Stimulated activated naive CD8-positive, alpha-beta T cell treated with anti-CD3 and anti-CD28 coated beads, Interleukin-15, Interleukin-2, amounts not matched to agents 100 U/mL and 50 U/mL, for 24 hours (primary cell): Measurements from ENCODE around the gene MAPT.
"Not testable (repeated sequence)": the region's sequence is repeated elsewhere in the genome, so short reads cannot be mapped to it uniquely, and the experiment has no call there.

Experiments used
- ATAC-seq: fragments of 150-1000 bp; cut with Tn5 transposase; one replicate; pipeline ENCODE4 v1.10.0; 2021
- DNase-seq: peaks from one replicate; pipeline ENCODE4 v3.0.0; 2021

Gene MAPT

DNA sequence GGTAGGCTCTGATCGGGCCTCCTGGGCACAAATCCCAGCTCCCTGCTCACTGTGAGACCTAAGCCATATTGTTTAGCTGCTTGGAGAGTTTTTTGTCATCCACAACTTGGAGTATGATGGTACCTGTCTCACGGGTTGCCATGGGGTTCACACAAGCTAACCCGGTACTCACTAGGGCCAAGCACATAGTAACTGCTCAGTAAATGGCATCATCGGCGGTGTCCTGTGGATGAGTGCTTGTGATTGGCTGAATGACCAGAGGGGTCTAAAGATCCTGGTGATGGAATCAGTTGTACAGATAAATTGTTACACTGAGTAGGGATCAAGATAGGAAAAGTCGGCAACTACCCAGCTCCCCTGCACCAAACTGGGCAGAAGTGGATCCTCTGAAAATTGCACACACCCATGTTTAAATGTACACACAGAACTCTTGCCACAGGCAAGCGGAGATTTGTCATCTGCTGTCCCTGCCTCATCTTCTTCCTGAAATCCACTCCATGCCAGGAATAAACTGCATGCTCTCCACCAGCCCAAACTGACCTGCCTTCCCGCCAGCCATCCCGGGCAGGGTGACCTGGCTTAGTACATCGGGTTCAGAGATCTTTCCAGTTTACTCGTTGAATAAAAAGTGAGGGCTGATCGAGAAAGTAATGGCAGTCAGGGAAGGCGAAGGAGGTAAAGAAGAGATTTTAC is 6.5 kb downstream of the MAPT start:
- DNase-seq (no peak), ATAC-seq (no peak)

- DNase-seq (no peak), ATAC-seq (no peak)
Measured at GRCh38 chr17:45902892-45903346, 8.6 kb downstream of the MAPT start.

- DNase-seq, result no peak
- no peak for ATAC-seq
Measured at GRCh38 chr17:45904866-45905265, 10.5 kb downstream of the MAPT start.

GRCh38 chr17:45905814-45906213 is 11.5 kb downstream of the MAPT start:
- no peak for ATAC-seq
- no peak for DNase-seq

GRCh38 chr17:45906237-45906636 is 11.9 kb downstream of the MAPT start:
- no peak for DNase-seq

DNA sequence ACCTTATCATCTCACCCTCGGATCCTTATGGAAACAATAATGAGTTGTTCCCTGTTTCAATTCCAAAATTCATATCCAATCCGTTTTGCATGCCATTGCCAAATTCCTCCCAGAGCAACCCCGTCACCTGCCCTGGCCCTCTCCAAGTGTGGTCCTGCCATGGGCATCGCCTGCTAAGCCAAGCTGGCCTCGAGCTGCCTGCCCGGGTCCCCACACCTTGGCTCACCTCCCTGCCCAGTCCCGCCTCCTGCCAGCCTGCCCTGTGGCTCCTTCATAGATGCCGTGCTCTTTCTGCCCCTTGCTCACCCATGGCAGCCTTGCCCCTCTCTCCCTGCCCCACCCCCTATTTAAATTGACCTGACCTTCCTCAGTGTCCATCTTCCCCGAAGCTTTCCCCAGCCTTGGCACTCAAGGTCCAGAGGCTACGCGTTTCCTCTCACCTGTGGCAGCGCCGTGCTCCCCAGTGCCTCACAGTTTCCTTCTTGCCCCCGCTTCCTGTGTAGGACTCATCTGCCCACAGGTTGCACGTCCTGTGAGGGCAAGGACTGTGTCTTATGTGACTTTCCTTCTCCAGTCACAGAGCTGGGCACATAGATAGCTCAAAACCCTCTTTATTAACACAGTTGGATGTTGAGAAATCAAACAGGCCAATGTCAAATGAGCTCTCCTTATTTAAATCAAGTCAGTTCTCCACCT is 12.7 kb downstream of the MAPT start:
- ATAC-seq, result peak; percentile 47

More at GRCh38 chr17:45906237-45906636, 11.9 kb downstream of the MAPT start:
- no peak for ATAC-seq

GRCh38 chr17:45907750-45908395 is 13.5 kb downstream of the MAPT start:
- DNase-seq (no peak), ATAC-seq (no peak)

More for the DNA sequence above, 12.7 kb downstream of the MAPT start:
- DNase-seq, result peak; percentile 48

GRCh38 chr17:45908460-45908859 is 14.1 kb downstream of the MAPT start:
- no peak for DNase-seq
- ATAC-seq, result peak; percentile 67

DNA sequence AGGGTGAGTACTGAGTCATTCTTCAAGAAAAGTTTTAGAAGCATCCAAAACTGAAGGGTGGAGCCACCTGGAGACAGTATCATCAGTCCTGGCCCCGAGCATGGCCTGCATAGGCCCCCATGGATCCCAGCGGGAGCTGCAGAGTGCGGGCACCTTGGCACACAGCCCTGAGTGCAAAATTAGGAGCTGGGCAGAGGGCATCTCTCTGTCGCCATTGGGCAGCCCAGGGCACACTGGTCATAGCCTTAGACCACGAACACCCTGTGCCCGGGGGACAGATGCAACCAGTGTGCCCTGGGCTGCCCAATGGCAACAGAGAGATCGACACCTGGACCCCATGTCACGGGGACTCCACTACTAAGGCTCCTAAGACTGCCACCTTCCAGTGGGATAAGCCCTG is 14.6 kb downstream of the MAPT start:
- ATAC-seq (no peak), DNase-seq (no peak)

DNA sequence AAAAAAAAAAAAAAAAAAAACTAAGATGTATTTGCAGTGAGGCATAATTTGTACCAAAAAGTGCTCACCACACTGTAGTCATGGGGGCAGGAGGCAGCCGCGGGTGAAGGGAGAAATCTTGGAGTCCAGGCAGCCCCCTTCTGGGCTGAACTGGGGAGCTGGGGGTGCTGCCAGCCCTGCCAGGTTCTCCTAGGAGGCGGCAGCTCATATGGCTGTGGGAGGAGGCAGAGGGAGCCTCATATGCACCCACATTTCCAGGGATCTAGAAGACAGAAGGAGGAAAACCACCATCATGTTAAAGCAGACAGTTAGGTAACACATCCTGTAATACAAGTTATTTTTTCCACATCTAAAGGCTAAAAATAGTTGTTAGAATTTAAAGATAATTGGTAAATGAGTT is 16.3 kb downstream of the MAPT start:
- no peak for ATAC-seq

DNA sequence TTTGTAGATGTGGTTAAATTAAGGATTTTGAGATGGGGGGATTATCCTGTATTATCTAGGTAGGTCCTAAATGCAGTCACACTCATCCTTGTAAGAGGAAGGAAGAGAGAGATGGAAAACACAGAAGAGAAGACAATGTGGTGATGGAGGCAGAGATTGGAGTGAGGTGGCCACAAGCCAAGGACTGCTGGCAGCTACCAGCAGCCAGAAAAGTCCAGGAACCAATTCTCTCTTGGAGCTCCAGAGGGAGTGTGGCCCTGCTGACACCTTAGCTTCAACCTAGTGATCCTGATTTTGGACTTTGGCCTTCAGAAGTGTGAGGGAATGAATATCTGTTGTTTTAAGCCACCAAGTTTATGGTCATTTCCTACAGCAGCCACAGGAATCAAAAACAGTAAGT is 18.0 kb downstream of the MAPT start:
- ATAC-seq (no peak), DNase-seq (no peak)

More for the DNA sequence above, 16.3 kb downstream of the MAPT start:
- DNase-seq, result no peak

DNA sequence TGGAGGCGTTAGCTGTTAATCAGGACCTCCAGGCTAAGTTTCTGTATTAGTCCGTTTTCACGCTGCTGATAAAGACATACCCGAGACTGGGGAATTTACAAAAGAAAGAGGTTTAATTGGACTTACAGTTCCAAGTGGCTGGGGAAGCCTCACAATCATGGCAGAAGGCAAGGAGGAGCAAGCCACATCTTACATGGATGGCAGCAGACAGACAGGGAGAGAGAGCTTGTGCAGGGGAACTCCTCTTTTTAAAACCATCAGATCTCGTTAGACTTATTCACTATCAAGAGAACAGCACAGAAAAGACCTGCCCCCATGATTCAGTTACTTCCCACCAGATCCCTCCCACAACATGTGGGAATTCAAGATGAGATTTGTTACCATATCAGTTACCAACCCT is 18.7 kb downstream of the MAPT start:
- DNase-seq, ATAC-seq: not testable (repeated sequence)

- ATAC-seq, result no peak
- no peak for DNase-seq
Measured at GRCh38 chr17:45914047-45914717, 19.8 kb downstream of the MAPT start.

GRCh38 chr17:45915263-45915662 is 20.9 kb downstream of the MAPT start:
- ATAC-seq, result no peak
- no peak for DNase-seq

GRCh38 chr17:45917081-45917480 is 22.7 kb downstream of the MAPT start:
- ATAC-seq (no peak), DNase-seq (no peak)

DNA sequence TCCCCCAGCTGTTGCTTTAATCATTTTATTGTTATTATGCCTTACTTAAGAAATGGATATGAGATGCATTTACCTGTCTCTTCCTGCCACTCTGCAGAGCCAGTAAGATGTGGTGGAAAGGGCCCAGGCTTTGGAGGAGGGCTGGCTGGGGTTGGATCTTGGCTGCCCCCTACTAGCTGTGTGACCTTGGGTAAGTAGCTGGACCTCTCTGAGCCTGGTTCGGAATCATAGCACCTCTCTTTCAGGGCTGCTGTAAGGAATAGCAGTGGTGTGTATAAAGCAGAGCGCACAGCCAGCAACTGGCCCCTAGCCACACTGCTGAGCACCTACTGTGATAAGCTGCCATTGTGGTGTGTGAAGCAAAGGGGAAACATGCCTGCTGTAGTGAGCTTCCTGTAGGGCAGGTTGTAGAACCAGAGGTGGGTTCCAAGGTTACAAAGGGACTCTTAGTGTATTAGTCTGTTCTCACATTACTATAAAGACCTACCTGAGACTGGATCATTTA is 23.9 kb downstream of the MAPT start:
- ATAC-seq (no peak), DNase-seq (no peak)

DNA sequence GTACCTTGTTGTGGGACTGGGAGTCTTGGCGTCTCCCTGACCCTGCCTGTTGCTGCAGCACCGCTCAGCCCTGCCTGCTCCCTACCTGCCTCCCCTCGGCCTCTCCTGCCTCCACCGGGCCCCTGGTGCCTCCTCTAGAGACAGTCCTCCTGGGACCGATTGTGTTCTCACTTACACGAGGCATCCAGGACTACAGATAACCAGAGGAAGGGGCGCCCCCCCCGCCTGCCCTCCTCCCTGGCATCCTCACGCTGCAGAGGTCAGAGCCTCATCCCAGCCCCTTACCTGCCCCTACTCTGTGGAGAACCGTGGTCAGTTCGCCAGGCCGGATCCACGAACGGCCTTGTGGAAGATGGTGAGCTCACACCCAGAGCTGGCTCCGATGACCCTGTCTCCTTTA is 24.8 kb downstream of the MAPT start:
- DNase-seq (no peak), ATAC-seq (no peak)

GRCh38 chr17:45920083-45920482 is 25.7 kb downstream of the MAPT start:
- DNase-seq (no peak), ATAC-seq (no peak)

GRCh38 chr17:45923511-45924268 is 29.3 kb downstream of the MAPT start:
- DNase-seq, result no peak

GRCh38 chr17:45924332-45924820 is 30.0 kb downstream of the MAPT start:
- DNase-seq (no peak), ATAC-seq (no peak)

More at GRCh38 chr17:45923511-45924268, 29.3 kb downstream of the MAPT start:
- no peak for ATAC-seq

GRCh38 chr17:45925311-45925710 is 31.0 kb downstream of the MAPT start:
- DNase-seq (no peak), ATAC-seq (no peak)
